ENCODE measurements around the gene METTL2B.
A peak's percentile ranks its signal among the peaks of the same experiment; 100 is the strongest.

Gene METTL2B

GRCh38 chr7:128443831-128444600 is 32.5 kb upstream of the METTL2B start:
- Histone ChIP-seq H3K4me1 (ENCODE audit: control insufficient read depth, insufficient read depth, low read length) (no peaks in the 10 kb centered on the region), H3K9ac (ENCODE audit: low read length in 2 of 2) (no peak overlapping the region), H3K27me3 (ENCODE audit: control insufficient read depth in 1 of 2, insufficient read depth in 2 of 2, low read length in 2 of 2) (no peaks in the 10 kb centered on the region), H3K4me3 (ENCODE audit: low read length in 2 of 2) (no peak overlapping the region), H3K27ac (ENCODE audit: low read length) (no peak overlapping the region), H3K9me3 (ENCODE audit: control insufficient read depth in 2 of 2, low read length in 2 of 2) (no peaks in the 10 kb centered on the region), H3K36me3 (ENCODE audit: control insufficient read depth in 2 of 2, insufficient read depth in 2 of 2, low read length in 2 of 2) (no peaks in the 10 kb centered on the region)

DNA sequence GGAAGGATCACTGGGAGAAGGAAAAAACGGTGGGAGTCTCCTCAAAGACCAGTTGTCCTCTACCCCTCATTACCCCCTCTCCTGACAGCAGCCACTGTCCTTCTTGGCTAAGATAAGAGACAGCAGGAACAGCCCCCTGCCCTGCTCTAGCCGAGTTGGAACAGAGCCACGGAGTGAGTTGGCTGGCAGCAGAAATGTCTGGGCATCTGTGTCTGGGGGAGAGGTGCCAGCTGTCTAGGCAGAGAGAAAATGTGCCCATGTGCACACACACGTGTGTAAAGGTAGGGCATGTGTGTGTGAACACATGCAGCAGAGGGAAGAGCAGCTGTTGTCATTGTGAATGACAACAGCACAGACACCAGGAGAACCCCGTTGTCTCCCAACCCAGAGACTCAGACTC is 30.2 kb upstream of the METTL2B start:
- H3K27ac ChIP-seq (ENCODE audit: low read length): no peak overlapping the region
- no peaks in the 10 kb centered on the region for H3K9me3 ChIP-seq (ENCODE audit: control insufficient read depth in 2 of 2, low read length in 2 of 2)
- no peaks in the 10 kb centered on the region for H3K27me3 ChIP-seq (ENCODE audit: control insufficient read depth in 1 of 2, insufficient read depth in 2 of 2, low read length in 2 of 2)
- H3K9ac ChIP-seq (ENCODE audit: low read length in 2 of 2): no peak overlapping the region
- H3K4me1 ChIP-seq (ENCODE audit: control insufficient read depth, insufficient read depth, low read length): peaks cover 2% of the 10 kb centered on the region
- no peaks in the 10 kb centered on the region for H3K36me3 ChIP-seq (ENCODE audit: control insufficient read depth in 2 of 2, insufficient read depth in 2 of 2, low read length in 2 of 2)
- H3K4me3 ChIP-seq (ENCODE audit: low read length in 2 of 2): no peak overlapping the region

GRCh38 chr7:128447941-128448564 is 28.5 kb upstream of the METTL2B start:
- peaks cover 2% of the 10 kb centered on the region for H3K4me1 ChIP-seq (ENCODE audit: control insufficient read depth, insufficient read depth, low read length)
- no peaks in the 10 kb centered on the region for H3K9me3 ChIP-seq (ENCODE audit: control insufficient read depth in 2 of 2, low read length in 2 of 2)
- no peak overlapping the region for H3K27ac ChIP-seq (ENCODE audit: low read length)
- no peak overlapping the region for H3K9ac ChIP-seq (ENCODE audit: low read length in 2 of 2)
- no peaks in the 10 kb centered on the region for H3K27me3 ChIP-seq (ENCODE audit: control insufficient read depth in 1 of 2, insufficient read depth in 2 of 2, low read length in 2 of 2)
- H3K36me3 ChIP-seq (ENCODE audit: control insufficient read depth in 2 of 2, insufficient read depth in 2 of 2, low read length in 2 of 2): no peaks in the 10 kb centered on the region
- no peak overlapping the region for H3K4me3 ChIP-seq (ENCODE audit: low read length in 2 of 2)

- no peaks in the 10 kb centered on the region for H3K36me3 ChIP-seq (ENCODE audit: control insufficient read depth in 2 of 2, insufficient read depth in 2 of 2, low read length in 2 of 2)
- no peaks in the 10 kb centered on the region for H3K9me3 ChIP-seq (ENCODE audit: control insufficient read depth in 2 of 2, low read length in 2 of 2)
- no peak overlapping the region for H3K9ac ChIP-seq (ENCODE audit: low read length in 2 of 2)
- no peaks in the 10 kb centered on the region for H3K27me3 ChIP-seq (ENCODE audit: control insufficient read depth in 1 of 2, insufficient read depth in 2 of 2, low read length in 2 of 2)
- H3K4me3 ChIP-seq (ENCODE audit: low read length in 2 of 2): no peak overlapping the region
- no peak overlapping the region for H3K27ac ChIP-seq (ENCODE audit: low read length)
- peaks cover 5% of the 10 kb centered on the region for H3K4me1 ChIP-seq (ENCODE audit: control insufficient read depth, insufficient read depth, low read length)
Observed at GRCh38 chr7:128448751-128449302, 27.7 kb upstream of the METTL2B start.

DNA sequence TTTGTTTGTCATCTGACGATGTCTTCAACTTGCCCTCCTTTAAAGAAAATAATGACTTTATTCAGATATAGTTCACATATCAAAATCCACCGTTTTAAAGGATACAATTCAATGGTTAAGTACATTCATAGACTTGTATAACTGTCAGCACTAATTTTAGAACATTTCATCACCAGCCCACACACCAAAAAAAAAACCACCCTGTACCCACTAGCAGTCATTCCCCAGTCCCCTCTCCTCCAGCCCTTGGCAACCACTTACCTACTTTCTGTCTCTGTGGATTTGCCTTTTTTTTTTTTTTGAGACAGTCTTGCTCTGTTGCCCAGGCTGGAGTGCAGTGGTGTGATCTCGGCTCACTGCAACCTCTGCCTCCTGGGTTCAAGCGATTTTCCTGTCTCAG is 26.1 kb upstream of the METTL2B start:
- Histone ChIP-seq H3K27ac (ENCODE audit: low read length) (no peak overlapping the region), H3K36me3 (ENCODE audit: control insufficient read depth in 2 of 2, insufficient read depth in 2 of 2, low read length in 2 of 2) (no peaks in the 10 kb centered on the region), H3K9me3 (ENCODE audit: control insufficient read depth in 2 of 2, low read length in 2 of 2) (no peaks in the 10 kb centered on the region), H3K4me3 (ENCODE audit: low read length in 2 of 2) (no peak overlapping the region), H3K4me1 (ENCODE audit: control insufficient read depth, insufficient read depth, low read length) (peaks cover 20% of the 10 kb centered on the region), H3K27me3 (ENCODE audit: control insufficient read depth in 1 of 2, insufficient read depth in 2 of 2, low read length in 2 of 2) (no peaks in the 10 kb centered on the region), H3K9ac (ENCODE audit: low read length in 2 of 2) (no peak overlapping the region)

DNA sequence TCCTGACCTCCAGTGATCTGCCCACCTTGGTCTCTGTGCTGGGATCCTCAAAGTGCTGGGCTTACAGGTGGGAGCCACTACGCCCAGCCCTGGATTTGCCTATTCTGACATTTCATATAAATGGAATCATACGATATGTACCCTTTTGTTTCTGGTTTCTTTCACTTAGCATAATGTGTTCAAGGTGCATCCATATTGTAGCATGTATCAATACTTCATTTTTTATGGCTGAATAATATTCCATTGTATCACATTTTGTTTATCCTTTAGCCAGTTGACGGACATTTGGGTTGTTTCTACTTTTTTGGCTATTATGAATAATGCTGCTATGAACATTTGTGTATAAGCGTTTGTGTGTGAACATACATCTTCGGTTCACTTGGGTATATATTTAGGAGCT is 25.6 kb upstream of the METTL2B start:
- no peaks in the 10 kb centered on the region for H3K36me3 ChIP-seq (ENCODE audit: control insufficient read depth in 2 of 2, insufficient read depth in 2 of 2, low read length in 2 of 2)
- H3K9ac ChIP-seq (ENCODE audit: low read length in 2 of 2): no peak overlapping the region
- no peak overlapping the region for H3K4me3 ChIP-seq (ENCODE audit: low read length in 2 of 2)
- no peaks in the 10 kb centered on the region for H3K27me3 ChIP-seq (ENCODE audit: control insufficient read depth in 1 of 2, insufficient read depth in 2 of 2, low read length in 2 of 2)
- peaks cover 24% of the 10 kb centered on the region for H3K4me1 ChIP-seq (ENCODE audit: control insufficient read depth, insufficient read depth, low read length)
- H3K9me3 ChIP-seq (ENCODE audit: control insufficient read depth in 2 of 2, low read length in 2 of 2): no peaks in the 10 kb centered on the region
- no peak overlapping the region for H3K27ac ChIP-seq (ENCODE audit: low read length)

DNA sequence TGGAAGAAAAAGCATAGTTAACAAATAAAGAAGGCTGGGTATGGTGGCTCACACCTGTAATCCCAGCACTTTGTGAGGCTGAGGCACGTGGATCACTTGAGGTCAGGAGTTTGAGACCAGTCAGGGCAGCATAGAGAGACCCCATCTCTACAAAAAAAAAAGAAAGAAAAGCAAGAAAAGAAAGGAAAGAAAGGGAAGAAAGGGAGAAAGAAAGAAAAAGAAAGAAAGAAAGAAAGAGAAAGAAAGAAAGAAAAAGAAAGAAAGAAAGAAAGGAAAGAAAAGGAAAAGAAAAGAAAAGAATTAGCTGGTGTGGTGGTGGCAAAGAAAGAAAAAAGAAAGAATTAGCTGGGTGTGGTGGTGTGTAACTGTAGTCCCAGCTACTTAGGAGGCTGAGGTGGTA is 24.0 kb upstream of the METTL2B start:
- no peaks in the 10 kb centered on the region for H3K27me3 ChIP-seq (ENCODE audit: control insufficient read depth in 1 of 2, insufficient read depth in 2 of 2, low read length in 2 of 2)
- H3K36me3 ChIP-seq (ENCODE audit: control insufficient read depth in 2 of 2, insufficient read depth in 2 of 2, low read length in 2 of 2): peaks cover 0 to 3% of the 10 kb centered on the region in 2 donors
- no peak overlapping the region for H3K27ac ChIP-seq (ENCODE audit: low read length)
- H3K4me1 ChIP-seq (ENCODE audit: control insufficient read depth, insufficient read depth, low read length): peaks cover 38% of the 10 kb centered on the region
- no peaks in the 10 kb centered on the region for H3K9me3 ChIP-seq (ENCODE audit: control insufficient read depth in 2 of 2, low read length in 2 of 2)
- H3K4me3 ChIP-seq (ENCODE audit: low read length in 2 of 2): no peak overlapping the region
- no peak overlapping the region for H3K9ac ChIP-seq (ENCODE audit: low read length in 2 of 2)

GRCh38 chr7:128453836-128454804 is 22.4 kb upstream of the METTL2B start:
- no peaks in the 10 kb centered on the region for H3K27me3 ChIP-seq (ENCODE audit: control insufficient read depth in 1 of 2, insufficient read depth in 2 of 2, low read length in 2 of 2)
- H3K36me3 ChIP-seq (ENCODE audit: control insufficient read depth in 2 of 2, insufficient read depth in 2 of 2, low read length in 2 of 2): peaks cover 0 to 3% of the 10 kb centered on the region in 2 donors
- peak overlapping the region; percentile 58 to 71 for H3K9ac ChIP-seq (ENCODE audit: low read length in 2 of 2)
- H3K4me3 ChIP-seq (ENCODE audit: low read length in 2 of 2): peak overlapping the region; percentile 41 to 57
- no peaks in the 10 kb centered on the region for H3K9me3 ChIP-seq (ENCODE audit: control insufficient read depth in 2 of 2, low read length in 2 of 2)
- peak overlapping the region; percentile 97 for H3K27ac ChIP-seq (ENCODE audit: low read length)
- H3K4me1 ChIP-seq (ENCODE audit: control insufficient read depth, insufficient read depth, low read length): peaks cover 38% of the 10 kb centered on the region

DNA sequence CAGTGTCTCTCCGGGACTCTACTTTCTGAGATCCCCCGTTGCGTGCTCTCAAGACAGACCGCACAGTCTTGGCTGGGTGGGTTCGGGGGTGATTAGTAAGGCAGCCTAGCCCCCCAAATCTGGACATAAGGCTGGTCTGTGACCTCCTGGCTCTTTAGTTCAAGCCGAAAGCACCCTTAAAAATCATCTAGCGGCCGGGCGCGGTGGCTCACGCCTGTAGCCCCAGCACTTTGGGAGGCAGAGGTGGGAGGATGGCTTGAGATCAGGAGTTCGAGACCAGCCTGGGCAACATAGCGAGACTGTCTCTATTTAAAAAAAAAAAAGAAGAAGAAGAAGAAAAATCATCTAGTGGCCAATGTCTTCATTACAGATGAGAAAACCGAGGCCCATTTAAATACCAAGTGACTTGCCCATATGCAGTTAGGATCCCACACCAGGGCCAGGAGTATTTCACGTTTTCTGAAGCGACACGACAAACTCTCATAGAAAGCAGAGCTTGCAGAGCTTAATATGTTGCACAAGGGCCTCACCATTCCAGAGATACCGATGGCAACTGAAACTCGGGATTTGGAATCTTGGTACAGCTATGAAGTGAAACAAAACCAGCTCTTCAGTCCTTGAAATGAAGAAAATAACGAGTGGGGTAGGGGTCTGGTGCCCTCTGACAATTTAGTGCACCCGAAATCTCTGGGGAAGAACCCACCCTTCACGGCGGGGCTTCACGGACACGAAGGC is 21.6 kb upstream of the METTL2B start:
- Histone ChIP-seq H3K9me3 (ENCODE audit: control insufficient read depth in 2 of 2, low read length in 2 of 2) (no peaks in the 10 kb centered on the region), H3K27me3 (ENCODE audit: control insufficient read depth in 1 of 2, insufficient read depth in 2 of 2, low read length in 2 of 2) (no peaks in the 10 kb centered on the region), H3K4me1 (ENCODE audit: control insufficient read depth, insufficient read depth, low read length) (peaks cover 41% of the 10 kb centered on the region), H3K4me3 (ENCODE audit: low read length in 2 of 2) (peak overlapping the region; percentile 81 to 92), H3K27ac (ENCODE audit: low read length) (peak overlapping the region; percentile 97), H3K36me3 (ENCODE audit: control insufficient read depth in 2 of 2, insufficient read depth in 2 of 2, low read length in 2 of 2) (peaks cover 0 to 3% of the 10 kb centered on the region in 2 donors), H3K9ac (ENCODE audit: low read length in 2 of 2) (peak overlapping the region; percentile 71 to 80)

Measured in stomach smooth muscle (tissue), 2 donors.